ENCODE data around the gene SCYGR1.
A peak's percentile ranks its signal among the peaks of the same experiment; 100 is the strongest.
"Not testable (repeated sequence)": the region's sequence is repeated elsewhere in the genome, so short reads cannot be mapped to it uniquely, and the experiment has no call there.

Gene SCYGR1

GRCh38 chr2:227370092-227370491, 17.7 kb downstream of the SCYGR1 start:
- DNase-seq (ENCODE audit: low read depth), result no peak

GRCh38 chr2:227368574-227368973, 19.2 kb downstream of the SCYGR1 start:
- DNase-seq (ENCODE audit: low read depth), result no peak

- DNase-seq (ENCODE audit: low read depth), result no peak
These were observed 20.3 kb downstream of the SCYGR1 start for GRCh38 chr2:227367427-227367795.

GRCh38 chr2:227366769-227367426, 20.9 kb downstream of the SCYGR1 start:
- DNase-seq (ENCODE audit: low read depth), result peak; percentile 58

GRCh38 chr2:227365833-227366232, 21.9 kb downstream of the SCYGR1 start:
- no peak for DNase-seq (ENCODE audit: low read depth)

- DNase-seq (ENCODE audit: low read depth), result not testable (repeated sequence)
These were observed 23.0 kb downstream of the SCYGR1 start for GRCh38 chr2:227364585-227365263.

GRCh38 chr2:227363756-227364155, 24.0 kb downstream of the SCYGR1 start:
- DNase-seq (ENCODE audit: low read depth), result no peak

- no peak for DNase-seq (ENCODE audit: low read depth)
These were observed 27.4 kb downstream of the SCYGR1 start for GRCh38 chr2:227360351-227360750.

GRCh38 chr2:227351639-227352038, 36.1 kb downstream of the SCYGR1 start:
- DNase-seq (ENCODE audit: low read depth), result no peak

GRCh38 chr2:227349989-227350612, 37.6 kb downstream of the SCYGR1 start:
- no peak for DNase-seq (ENCODE audit: low read depth)

- no peak for DNase-seq (ENCODE audit: low read depth)
These were observed 39.4 kb downstream of the SCYGR1 start for GRCh38 chr2:227348324-227348723.

- DNase-seq (ENCODE audit: low read depth), result no peak
These were observed 40.6 kb downstream of the SCYGR1 start for GRCh38 chr2:227347117-227347516.

- no peak for DNase-seq (ENCODE audit: low read depth)
These were observed 43.5 kb downstream of the SCYGR1 start for GRCh38 chr2:227344231-227344630.

- no peak for DNase-seq (ENCODE audit: low read depth)
These were observed 46.2 kb downstream of the SCYGR1 start for GRCh38 chr2:227341553-227341952.

- no peak for DNase-seq (ENCODE audit: low read depth)
These were observed 47.6 kb downstream of the SCYGR1 start for GRCh38 chr2:227340106-227340505.

- no peak for DNase-seq (ENCODE audit: low read depth)
These were observed 48.6 kb downstream of the SCYGR1 start for GRCh38 chr2:227339098-227339599.

All from HS-27A (cell line).